Inferior parietal cortex (tissue), 1 donor: Measurements from ENCODE around the gene HHAT.

Experiments used
- DNase-seq: peaks from one replicate; pipeline ENCODE4 v3.0.0-alpha.2; 2016; ENCODE audit errors: extremely low spot score

HHAT gene

DNA sequence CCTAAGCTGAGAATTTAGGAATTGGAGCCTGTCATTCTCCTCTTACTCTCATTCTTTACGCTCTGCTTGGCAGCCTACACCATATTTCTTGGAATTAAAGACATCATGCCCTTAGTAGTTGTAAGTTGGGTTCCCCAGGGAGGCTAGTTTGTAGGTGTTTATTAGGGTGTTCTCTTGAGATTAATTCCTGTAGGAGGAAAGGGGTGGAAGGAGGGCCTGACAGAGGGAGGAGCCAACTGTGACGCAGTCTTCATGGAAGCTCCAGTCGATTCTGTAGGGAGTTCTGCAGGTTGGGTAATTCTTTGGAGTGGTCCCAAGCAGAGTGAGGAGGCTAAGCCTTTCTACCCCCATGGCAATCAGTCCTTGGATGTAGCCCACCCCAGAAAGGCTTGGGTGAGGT, 111.4 kb downstream of the HHAT start:
- no peak for DNase-seq

DNA sequence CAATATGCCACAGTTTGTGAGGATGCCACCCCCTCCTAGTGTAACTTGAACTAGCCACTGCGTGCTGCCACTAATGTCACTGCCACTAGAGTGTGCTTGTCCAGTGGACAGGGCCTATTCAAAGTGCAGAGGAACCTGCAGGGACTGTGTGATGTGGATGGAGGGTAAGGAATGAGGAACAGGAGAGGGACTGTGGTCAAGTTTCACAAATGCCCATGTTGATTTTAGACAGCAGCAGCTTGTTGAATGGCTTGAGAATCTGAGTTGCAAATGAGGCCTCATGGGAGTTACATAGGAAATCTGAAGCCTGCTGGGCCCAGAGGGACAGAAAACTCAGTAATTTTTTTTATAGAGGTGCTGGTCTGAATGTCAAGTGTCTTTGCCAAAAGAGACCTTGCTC, 112.3 kb downstream of the HHAT start:
- DNase-seq = no peak

DNA sequence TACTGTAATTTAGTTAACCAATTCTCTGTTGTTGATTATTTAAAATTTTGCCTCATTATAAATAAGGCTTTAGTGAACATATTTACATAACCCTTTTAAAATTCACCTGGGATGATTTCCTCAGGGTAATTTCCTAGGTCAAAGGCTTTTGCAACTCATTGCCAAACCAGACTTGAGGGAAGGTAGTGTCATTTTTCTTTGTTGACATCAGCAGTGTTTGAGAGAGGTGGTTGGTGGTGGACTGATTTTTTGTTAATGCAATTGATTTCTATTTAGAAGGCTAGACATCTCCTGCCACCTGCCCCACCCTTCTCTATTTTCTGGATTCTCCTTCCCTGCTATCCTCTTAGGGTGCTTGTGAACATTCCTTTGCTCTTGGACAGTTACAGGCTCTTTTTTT, 116.8 kb downstream of the HHAT start:
- DNase-seq = no peak

DNA sequence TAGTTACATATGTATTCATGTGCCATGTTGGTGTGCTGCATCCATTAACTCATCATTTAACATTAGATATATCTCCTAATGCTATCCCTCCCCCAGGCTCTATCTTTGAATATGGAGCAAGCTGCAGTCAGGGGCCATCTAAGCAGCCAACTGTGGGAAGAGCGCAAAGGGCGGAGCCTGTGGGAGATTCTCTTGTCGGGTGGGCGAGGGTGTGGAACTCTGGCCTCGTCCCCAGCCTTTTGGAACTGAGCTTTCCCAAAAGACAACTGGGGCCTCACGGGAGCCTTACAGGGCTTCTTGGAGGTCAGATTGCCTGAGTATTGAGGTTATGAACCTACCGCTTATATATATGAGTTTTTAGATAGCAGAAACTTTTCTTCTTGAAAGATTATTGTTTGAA, 117.2 kb downstream of the HHAT start:
- DNase-seq = no peak

DNA sequence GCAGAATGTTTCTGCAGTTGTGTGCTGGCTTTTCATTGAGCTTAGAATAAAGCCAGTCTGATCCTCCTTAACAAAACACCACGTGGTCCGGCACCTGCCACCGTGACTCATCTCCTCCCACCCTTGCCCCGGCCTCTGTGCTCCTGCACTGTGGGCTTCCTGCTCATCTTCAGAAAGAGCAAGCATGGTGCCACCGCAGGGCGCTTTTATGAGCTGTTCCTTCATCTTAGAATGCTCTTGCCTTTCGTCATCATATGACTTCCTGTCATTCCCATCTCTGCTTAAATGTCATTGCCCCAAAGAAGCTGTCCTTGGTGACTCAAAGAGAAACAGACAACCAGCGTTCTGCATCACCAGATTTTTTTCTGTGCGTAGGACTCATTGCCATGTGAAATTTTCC, 117.8 kb downstream of the HHAT start:
- DNase-seq = no peak

DNA sequence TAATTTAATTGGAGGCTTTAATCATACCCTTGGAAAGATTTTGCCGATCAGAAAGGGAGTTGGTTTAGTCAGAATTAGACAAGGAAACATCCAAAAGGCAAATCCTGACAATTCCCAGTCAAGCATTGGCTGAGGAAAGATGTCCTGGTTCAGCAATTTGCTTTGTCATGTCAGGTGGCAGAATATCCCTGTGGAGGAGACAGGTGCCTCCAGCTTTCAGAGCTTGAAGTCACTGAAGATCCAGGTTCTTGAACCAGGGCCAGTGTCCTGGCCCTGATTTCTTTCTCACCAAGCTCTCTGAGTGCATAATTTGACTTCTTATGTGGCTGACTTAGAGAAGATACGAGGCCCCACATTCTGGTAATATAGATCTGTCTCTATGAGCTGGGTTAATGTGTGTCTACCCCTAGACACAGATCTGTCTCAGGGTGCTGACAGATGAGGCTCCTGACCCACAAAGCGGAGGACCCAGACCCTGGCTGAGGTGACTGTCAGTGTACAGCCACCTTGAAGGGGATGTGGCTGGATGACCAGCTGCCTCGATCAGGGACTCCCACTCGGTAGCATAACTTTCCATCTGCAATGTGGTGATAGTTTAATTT, 118.9 kb downstream of the HHAT start:
- DNase-seq = no peak

DNA sequence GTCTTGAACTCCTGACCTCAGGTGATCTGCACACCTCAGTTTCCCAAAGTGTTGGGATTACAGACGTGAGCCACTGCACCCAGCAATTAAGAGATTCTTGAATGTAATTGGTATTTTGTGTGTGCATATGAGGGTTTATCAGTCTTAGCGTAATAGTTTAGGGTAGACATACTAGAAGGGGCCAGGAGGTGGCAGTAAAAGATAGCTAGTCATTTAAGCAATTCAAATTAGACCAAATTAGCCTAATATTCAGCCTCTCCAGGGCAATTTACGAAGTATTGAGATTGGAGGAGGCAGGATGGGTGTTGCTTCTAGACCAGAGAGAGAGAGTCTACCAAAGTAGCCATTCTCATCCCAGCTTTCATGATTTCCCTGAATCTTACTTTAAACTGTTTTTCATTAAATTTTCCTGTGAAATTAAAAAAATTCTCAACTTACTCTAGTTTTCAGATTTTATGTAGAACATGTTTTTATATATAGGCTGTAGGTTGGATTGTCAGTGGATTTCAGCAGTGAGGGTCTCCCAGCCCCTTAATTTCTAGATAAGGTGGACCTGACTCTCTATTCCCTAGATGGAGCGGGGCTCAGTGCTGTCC, 119.7 kb downstream of the HHAT start:
- peak; percentile 84 for DNase-seq

DNA sequence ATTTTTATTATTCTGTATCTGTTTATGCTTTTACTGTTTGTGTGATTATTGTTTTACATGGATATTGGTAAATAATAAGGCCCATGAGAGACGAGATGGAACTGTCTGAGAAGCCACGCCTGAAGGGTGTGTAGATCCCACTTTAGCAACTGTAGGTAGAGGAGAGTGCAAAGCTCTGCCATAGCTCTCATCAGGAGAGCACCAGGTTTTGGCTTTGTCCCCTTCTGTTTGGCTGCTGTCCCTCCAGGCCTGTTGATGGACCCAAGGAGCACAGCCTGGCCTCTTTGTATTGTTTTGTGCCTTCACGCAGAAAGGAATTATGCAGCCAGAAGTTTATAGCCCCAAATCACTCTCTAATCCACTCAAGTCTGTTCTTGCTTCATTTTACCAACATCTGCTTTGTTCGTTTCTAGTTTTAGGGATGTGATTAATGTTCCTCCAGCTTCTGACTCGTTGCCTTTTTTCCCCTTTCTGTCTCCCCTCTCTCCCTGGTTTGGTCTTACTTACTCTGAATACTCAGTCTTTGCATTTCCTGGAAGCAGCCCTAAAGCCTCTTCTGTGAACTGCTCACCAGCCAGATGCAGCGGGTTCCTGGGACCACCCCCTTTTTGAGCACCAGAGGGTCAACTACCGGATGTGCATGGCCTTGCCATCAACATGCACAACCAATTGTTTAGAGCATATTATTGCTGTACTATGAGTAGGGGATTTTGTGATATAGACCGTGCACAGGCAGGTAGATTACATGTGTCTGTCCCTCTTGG, 127.3 kb downstream of the HHAT start:
- no peak for DNase-seq

DNA sequence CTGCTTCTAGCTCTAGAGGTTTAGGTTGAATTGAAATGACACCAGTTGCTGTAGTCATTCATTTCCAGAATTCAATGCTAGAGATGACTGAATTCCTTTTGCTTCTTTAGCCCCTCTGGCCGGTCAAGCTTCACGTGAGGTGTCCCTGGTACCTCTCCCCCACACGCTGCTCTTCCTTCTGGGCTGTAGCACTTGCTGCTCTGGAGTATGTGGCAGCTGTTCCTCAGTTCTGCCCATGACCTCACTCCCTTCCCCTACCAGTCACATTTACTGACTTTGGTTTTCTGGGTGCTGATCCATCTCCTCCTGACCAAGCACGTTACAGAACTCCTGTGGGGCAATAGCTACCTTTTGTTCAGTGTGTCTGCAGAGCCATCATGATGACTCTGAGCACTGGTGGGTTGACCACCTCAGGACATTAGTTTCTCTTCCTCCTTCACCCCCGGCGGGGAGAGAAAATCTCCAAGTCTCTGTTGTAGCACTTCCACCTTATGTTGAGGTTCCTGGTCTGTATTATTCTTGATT, 128.1 kb downstream of the HHAT start:
- DNase-seq = no peak

DNA sequence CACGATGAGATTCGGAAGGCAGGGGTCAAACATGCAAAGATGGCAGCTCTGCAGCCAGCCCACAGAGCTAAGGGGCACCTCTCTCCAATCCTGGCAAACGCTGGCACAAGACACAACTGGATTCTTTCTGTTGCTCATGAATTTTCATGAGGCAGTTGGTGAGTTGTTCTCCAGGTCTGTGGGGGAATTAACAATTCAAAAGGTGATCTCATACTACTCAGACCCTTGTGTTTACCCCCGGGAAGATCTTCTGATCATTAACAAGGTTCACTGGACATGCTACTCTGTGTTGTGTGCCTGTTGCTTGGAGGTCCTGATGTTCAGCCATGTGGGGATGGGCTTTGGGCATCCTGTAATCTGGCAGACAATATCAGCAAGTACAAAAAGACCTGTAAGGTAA, 128.9 kb downstream of the HHAT start:
- DNase-seq = no peak

DNA sequence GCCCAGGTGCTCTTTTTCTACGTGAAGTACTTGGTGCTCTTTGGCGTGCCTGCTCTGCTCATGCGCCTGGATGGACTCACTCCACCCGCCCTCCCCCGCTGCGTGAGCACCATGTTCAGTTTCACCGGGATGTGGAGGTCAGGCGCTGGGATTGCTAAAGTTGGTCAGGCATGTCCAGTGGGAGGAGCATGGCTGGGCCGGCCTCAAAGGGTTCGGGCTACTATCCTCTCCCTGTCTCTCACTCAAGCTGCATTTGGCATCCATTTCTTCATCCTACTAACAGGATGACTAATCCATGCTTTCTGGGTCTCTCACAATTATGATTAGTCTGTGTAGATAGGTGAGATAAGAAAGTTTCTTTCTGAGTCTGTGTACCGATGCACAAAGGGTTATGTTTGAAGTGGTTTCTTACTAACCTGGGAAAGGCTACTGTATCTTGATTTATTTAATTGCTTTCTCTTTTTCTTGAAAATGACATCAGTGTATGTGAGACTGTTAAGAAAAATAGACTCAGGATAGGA, 135.9 kb downstream of the HHAT start:
- no peak for DNase-seq

DNA sequence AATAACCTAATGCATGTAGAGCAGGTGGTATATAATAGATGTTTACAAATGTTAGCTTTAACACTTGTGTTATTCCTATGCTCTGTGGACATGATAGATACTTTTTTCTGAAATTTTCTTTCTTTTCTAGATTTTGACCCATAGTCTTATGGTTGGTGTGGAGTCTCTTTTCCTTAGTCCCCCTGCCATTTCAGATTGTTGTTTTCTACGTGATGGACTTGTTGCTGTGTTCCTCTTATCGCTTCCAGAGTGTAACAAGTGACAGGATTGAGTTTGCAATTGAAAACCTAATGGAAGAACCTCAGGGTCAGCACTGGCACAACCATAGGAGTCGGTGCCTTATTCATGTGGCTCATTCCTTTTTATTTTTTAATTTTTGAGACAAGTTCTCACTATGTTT, 136.4 kb downstream of the HHAT start:
- DNase-seq = no peak

DNA sequence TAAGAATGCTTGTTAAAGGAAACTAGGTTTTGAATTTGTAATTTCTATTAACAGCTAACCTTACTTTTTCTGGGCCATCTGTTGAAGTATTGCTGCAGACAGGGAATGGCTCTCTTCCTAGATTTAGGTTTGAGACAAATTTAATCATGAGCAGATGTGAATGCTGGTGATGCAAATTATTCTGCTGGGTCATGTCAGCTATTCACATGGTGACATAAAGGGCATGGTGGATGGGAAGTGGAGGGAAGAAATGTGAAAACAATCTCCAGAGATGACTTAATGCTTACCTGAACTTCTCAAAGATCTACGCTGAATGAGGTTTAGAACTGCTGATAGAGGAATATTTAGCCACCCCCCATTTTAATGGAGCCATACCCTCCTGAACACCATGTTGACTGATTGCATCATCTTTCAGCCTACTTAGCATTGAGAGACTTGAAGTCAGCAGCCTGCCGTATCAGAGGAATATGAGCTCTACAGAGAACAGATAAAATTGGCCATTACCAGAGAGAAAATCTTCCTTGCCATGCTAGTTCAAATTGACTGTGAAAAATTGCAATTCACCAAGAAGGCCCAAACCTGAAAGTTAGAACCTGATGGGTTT, 138.8 kb downstream of the HHAT start:
- no peak for DNase-seq

DNA sequence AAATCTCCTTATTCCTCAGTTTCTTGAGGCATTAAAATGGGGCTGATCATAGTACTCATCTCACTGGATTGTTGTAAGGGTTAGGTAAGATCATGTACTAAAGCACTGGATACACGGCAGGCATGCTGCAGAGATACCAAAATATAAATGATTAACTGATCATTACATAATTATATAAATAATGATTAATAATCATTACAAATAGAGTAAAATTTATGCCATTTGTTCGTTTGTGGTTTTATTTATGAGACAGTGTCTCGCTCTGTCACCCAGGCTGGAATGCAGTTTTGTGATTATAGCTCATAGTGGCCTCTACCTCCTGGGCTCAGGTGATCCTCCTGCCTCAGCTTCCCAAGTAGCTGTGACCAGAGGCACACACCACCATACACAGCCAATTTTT, 140.7 kb downstream of the HHAT start:
- DNase-seq = no peak

DNA sequence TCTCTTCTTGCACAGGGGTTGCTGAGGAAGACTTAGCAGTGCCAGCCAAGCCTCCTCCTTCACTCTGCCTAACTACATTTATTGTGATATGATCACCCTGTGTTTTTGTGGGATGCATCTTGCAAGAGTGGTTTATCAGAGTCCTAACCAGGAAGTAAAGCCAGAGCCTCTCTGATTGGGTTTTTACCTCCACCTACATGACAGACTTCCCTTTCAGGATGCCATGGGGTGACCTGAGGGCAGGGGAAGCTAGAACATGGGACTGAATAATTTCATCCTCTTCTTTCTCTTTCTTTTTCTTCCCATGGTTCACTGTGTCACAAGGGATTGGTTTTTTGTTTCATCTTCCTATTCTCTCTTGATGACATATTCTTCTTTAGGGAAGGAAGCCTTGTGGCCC, 146.6 kb downstream of the HHAT start:
- DNase-seq = no peak

DNA sequence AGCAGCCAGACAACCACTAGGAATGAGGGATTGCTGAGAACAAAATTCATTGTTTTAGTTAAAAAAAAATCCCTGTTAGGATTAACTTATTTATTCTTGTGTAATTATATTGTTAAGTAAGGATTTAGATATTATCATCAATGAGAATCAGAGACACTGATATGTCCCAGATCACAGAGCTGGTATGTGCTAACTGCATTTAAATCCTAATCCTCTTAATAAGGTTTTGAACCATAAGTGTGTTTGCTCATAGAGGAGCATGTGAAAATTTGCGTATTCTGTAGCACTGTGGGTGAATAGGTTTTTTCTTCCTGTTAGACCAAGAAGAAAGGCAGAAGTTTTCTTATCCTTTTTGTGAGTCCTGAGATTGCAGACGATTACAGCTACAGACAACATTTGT, 147.1 kb downstream of the HHAT start:
- DNase-seq = no peak

DNA sequence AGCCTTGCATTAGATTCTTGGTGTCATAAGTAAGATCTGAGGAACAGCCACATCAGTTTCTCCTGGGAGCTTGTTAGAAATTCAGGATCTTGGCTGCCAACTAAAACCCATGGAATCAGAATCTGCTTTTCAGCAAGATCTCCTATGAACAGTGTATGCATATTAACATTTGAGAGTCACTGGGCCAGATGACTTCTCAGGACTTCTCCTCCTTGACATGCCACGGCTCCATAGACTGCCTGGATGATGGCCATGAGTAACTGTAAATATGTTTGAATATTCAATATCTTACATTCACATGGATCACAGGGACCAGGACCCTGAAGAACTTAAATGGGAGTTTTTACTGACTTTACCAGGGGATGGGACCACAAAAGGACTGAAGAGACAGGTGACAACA, 148.0 kb downstream of the HHAT start:
- no peak for DNase-seq

DNA sequence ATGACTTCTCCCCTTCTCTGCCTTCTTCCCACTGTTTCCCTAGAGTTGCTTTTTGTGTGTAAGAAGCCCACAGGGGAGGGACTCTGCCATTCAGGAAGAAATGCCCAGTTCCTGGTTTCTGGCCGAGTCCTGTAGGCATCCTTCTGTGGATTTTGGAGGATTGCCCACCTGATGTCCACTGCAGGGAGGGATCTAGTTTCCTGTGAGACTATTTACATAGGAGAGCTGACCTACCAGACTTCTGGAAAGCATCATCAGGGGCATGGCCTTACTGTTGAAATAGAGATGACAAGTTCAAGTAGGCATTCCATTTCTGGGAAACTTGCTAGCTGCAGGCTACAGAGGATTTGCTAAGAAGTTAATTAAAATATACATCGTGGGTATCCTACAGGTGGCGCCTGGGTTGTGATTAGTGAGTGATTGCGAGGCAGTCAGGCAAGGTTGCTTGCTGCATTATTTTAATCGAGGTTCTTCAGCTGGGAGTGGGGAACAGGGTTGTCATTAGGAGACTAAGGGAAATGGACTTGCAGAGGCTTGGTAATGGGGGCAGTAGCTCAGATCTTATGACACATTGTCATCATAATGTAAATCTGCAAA, 148.7 kb downstream of the HHAT start:
- DNase-seq = no peak

DNA sequence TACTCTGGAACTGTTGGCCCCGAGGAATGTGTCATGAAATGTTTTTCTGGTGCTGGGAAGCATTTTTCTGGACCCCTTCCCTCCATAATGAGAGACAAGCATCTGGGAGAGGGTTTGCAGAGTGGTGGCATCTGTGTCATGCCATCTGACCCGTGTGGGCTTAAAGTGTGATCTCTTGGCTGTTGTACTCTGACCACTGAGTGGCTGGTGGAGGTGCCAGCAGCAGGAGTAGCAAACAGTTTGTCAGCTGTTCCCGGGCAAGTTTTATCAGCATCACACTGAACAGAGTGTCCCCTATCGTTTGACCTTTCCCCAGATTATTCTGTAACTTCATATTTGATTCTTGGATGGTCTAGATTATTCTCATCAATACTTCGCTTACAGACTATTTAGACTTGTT, 150.1 kb downstream of the HHAT start:
- DNase-seq = no peak

DNA sequence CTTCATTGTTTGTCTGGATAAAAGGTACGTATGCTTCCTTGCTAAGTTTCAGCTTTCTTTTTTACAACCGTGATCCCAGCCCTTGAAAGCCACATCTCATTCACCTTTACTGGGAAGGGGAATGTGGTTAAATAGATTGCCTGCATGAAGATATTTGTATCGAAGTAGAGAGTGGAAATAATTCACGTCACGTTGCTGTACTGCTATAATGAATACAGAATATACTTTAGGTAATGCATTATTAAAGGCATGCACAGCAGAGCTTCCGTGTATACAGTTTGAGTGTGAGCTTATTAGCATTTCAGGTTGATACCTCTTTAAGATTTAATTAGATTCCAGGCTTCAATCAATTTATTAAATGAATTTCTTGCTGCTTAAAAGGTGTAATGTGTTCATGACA, 153.8 kb downstream of the HHAT start:
- no peak for DNase-seq

DNA sequence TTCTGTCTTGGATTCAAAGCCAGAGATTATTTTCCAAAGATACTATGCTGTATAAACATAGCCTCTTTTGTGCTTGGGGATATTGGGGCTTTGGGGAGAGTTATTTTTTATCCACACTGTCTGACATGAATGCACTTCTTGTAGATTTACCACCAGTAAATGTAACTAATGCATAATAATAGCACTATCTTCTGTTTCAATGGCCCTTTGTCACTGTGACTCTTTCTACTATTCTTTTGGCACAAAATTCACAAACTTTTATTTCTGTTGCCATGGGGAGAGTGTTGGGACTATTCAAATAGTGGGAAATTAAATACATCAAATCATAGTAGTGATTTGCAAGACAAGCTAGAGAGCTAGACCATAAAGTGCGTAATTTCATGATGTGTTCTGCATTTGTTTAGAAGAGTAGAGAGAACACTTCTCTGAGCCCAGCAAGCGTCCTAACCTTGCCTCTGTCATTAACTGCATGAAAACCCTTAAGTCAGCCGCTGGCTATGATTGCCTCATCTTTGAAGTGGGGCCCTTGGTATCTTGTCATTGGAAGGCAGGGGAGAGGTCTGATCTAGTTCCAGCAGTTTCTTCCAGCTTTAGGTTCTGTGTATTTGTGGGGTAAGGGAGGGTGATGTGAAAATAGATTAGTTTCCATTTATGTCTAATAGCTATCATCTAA, 154.4 kb downstream of the HHAT start:
- no peak for DNase-seq

DNA sequence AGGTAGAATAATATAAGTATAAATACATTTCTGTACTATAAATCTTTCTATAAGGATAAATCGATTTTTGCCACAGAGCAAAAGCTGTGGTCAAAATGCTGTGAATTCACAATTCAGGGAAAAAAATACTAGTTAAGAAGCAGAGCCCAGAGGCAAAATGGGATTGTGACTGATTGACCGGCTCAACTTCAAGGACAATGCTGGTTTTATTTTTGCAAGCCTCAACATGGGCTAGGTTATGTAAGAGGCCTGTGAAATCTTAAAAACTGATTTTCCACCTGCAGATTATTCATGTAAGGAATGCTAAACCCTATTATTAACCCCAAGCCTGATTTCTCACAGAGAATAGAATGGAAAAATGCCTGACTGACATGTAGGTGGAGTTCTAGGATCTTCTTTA, 155.1 kb downstream of the HHAT start:
- no peak for DNase-seq
